Measurements from ENCODE around the gene CD79B.

GRCh38 chr17:63962298-63962744 lies 30.2 kb upstream of the CD79B start:
- no peak for TF ChIP-seq CTCF (IDR thresholded peaks at IDR 0.05 in 2 of 3, conservative IDR thresholded peaks at IDR 0.05 in 1 of 3; ENCODE audit: insufficient read depth in 2 of 3, low read depth in 1 of 3, low read length in 3 of 3)
- TF ChIP-seq NFYB (IDR thresholded peaks at IDR 0.05; ENCODE audit: extremely low read depth, insufficient read length), result no peak
- no peak for TF ChIP-seq KDM1A (IDR thresholded peaks at IDR 0.05)
- TF ChIP-seq RBM39 (optimal IDR thresholded peaks at IDR 0.05; ENCODE audit: low read depth, low read length), result no peak
- no peak for TF ChIP-seq ATF3 (IDR thresholded peaks at IDR 0.05)
- TF ChIP-seq ATF3 (CRISPR knock-in tag; conservative IDR thresholded peaks at IDR 0.05), result no peak
- TF ChIP-seq TFAP4 (CRISPR knock-in tag; IDR thresholded peaks at IDR 0.05; ENCODE audit: borderline replicate concordance), result no peak
- TF ChIP-seq FOXK1 (CRISPR knock-in tag; IDR thresholded peaks at IDR 0.05; ENCODE audit: borderline replicate concordance), result no peak
- TF ChIP-seq ETS2 (tag; IDR thresholded peaks at IDR 0.05; ENCODE audit: borderline replicate concordance, poor library complexity, severe bottlenecking), result no peak
- no peak for TF ChIP-seq MLX (CRISPR knock-in tag; conservative IDR thresholded peaks at IDR 0.05)
- TF ChIP-seq EZH2 (IDR thresholded peaks at IDR 0.05; ENCODE audit: borderline replicate concordance, low read depth, low read length), result no peak
- no peak for TF ChIP-seq ZNF24 (IDR thresholded peaks at IDR 0.05)
- no peak for TF ChIP-seq SMC3 (conservative IDR thresholded peaks at IDR 0.05; ENCODE audit: insufficient read depth, low read depth, low read length)
- TF ChIP-seq GABPA (tag; conservative IDR thresholded peaks at IDR 0.05; ENCODE audit: low read depth), result no peak
